ENCODE results near the gene ALKBH5.

The ALKBH5 gene

GRCh38 chr17:18228176-18228682 lies 44.6 kb downstream of the ALKBH5 start:
- no peak for TF ChIP-seq ZNF274 (IDR thresholded peaks at IDR 0.05; ENCODE audit: low read depth, low read length)
- Histone ChIP-seq H3K4me1 (ENCODE audit: insufficient read depth, insufficient read length) (peaks cover 10% of the 10 kb centered on the region), H3K9me3 (ENCODE audit: insufficient read depth, low read length) (no peaks in the 10 kb centered on the region), H3K4me3 (ENCODE audit: insufficient read length, low read depth) (no peak overlapping the region), H3K36me3 (ENCODE audit: insufficient read depth, insufficient read length, low read length) (peaks cover 26% of the 10 kb centered on the region), H3K27me3 (ENCODE audit: insufficient read depth, insufficient read length) (no peaks in the 10 kb centered on the region), H3K9ac (ENCODE audit: insufficient read length, low read depth) (no peak overlapping the region)
- no peak for DNase-seq (ENCODE audit: low read depth, low spot score)

- TF ChIP-seq ZNF274 (IDR thresholded peaks at IDR 0.05; ENCODE audit: low read depth, low read length) (no peak), SUZ12 (IDR thresholded peaks at IDR 0.05; ENCODE audit: extremely low read depth, insufficient read depth, insufficient read length) (no peak), YY1 (IDR thresholded peaks at IDR 0.05; ENCODE audit: insufficient read depth, insufficient read length) (no peak)
- Histone ChIP-seq H3K9me3 (ENCODE audit: insufficient read depth, low read length) (no peaks in the 10 kb centered on the region), H3K27me3 (ENCODE audit: insufficient read depth, insufficient read length) (no peaks in the 10 kb centered on the region), H3K36me3 (ENCODE audit: insufficient read depth, insufficient read length, low read length) (peaks cover 35% of the 10 kb centered on the region), H3K4me1 (ENCODE audit: insufficient read depth, insufficient read length) (peaks cover 7% of the 10 kb centered on the region), H3K4me3 (ENCODE audit: insufficient read length, low read depth) (no peak overlapping the region), H3K9ac (ENCODE audit: insufficient read length, low read depth) (peak overlapping the region; percentile 10)
- no peak for DNase-seq (ENCODE audit: low read depth, low spot score)
Observed at GRCh38 chr17:18229254-18229653, 45.6 kb downstream of the ALKBH5 start.

GRCh38 chr17:18229771-18230170 lies 46.1 kb downstream of the ALKBH5 start:
- no peaks in the 10 kb centered on the region for H3K9me3 ChIP-seq (ENCODE audit: insufficient read depth, low read length)
- peaks cover 7% of the 10 kb centered on the region for H3K4me1 ChIP-seq (ENCODE audit: insufficient read depth, insufficient read length)
- TF ChIP-seq YY1 (IDR thresholded peaks at IDR 0.05; ENCODE audit: insufficient read depth, insufficient read length) (no peak), ZNF274 (IDR thresholded peaks at IDR 0.05; ENCODE audit: low read depth, low read length) (no peak), SUZ12 (IDR thresholded peaks at IDR 0.05; ENCODE audit: extremely low read depth, insufficient read depth, insufficient read length) (no peak)
- peaks cover 40% of the 10 kb centered on the region for H3K36me3 ChIP-seq (ENCODE audit: insufficient read depth, insufficient read length, low read length)
- no peak for DNase-seq (ENCODE audit: low read depth, low spot score)
- no peaks in the 10 kb centered on the region for H3K27me3 ChIP-seq (ENCODE audit: insufficient read depth, insufficient read length)
- no peak overlapping the region for H3K4me3 ChIP-seq (ENCODE audit: insufficient read length, low read depth)
- no peak overlapping the region for H3K9ac ChIP-seq (ENCODE audit: insufficient read length, low read depth)

DNA sequence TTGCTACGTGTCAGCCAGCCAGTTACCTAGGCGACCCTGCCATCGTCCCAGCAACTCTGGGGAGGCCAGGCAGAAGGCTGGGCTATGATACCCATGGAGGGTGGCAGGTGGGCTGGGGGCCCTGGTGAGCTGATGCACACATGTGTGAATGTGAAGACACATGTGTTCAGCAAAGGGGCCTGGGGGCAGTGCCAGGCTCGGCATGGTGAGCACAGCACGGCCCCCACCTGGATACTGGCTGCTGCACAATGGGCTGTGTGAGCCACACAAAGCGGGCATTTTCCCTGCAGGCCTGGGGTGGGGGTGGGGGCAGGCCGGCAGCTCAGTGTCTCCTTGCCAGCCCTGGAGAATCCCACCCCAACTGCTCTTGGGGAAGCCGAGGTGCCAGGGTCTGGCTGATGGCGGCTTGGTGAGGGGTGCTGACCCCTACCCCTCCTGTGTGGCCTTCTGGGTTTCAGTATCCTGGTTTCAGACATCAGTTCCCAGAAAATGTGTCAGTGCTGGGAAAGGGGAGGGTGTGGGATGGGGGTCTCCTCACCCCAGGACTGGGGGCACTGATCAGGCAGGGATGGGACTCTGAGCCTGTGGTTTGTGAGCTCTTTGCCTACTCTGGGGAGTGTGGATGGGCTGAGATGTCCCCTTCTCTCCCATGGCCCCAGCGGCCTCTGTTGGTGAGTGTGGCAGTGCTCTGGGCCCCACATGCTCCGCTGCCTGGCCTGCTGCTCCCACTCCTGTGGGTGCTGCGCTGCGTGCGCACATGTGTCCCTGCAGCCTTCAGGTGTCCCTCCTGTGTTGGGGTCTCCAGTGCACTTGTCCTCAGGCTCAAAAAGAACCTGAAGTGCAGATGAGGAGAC lies 46.9 kb downstream of the ALKBH5 start:
- Histone ChIP-seq H3K9ac (ENCODE audit: insufficient read length, low read depth) (no peak overlapping the region), H3K9me3 (ENCODE audit: insufficient read depth, low read length) (no peaks in the 10 kb centered on the region), H3K4me3 (ENCODE audit: insufficient read length, low read depth) (no peak overlapping the region), H3K27me3 (ENCODE audit: insufficient read depth, insufficient read length) (no peaks in the 10 kb centered on the region), H3K4me1 (ENCODE audit: insufficient read depth, insufficient read length) (peaks cover 7% of the 10 kb centered on the region), H3K36me3 (ENCODE audit: insufficient read depth, insufficient read length, low read length) (peaks cover 47% of the 10 kb centered on the region)
- no peak for DNase-seq (ENCODE audit: low read depth, low spot score)
- TF ChIP-seq SUZ12 (IDR thresholded peaks at IDR 0.05; ENCODE audit: extremely low read depth, insufficient read depth, insufficient read length) (no peak), YY1 (IDR thresholded peaks at IDR 0.05; ENCODE audit: insufficient read depth, insufficient read length) (no peak), ZNF274 (IDR thresholded peaks at IDR 0.05; ENCODE audit: low read depth, low read length) (no peak)

- Histone ChIP-seq H3K9me3 (ENCODE audit: insufficient read depth, low read length) (no peaks in the 10 kb centered on the region), H3K4me3 (ENCODE audit: insufficient read length, low read depth) (no peak overlapping the region), H3K9ac (ENCODE audit: insufficient read length, low read depth) (no peak overlapping the region), H3K27me3 (ENCODE audit: insufficient read depth, insufficient read length) (no peaks in the 10 kb centered on the region), H3K4me1 (ENCODE audit: insufficient read depth, insufficient read length) (peaks cover 7% of the 10 kb centered on the region), H3K36me3 (ENCODE audit: insufficient read depth, insufficient read length, low read length) (peaks cover 54% of the 10 kb centered on the region)
- TF ChIP-seq YY1 (IDR thresholded peaks at IDR 0.05; ENCODE audit: insufficient read depth, insufficient read length) (no peak), SUZ12 (IDR thresholded peaks at IDR 0.05; ENCODE audit: extremely low read depth, insufficient read depth, insufficient read length) (no peak), ZNF274 (IDR thresholded peaks at IDR 0.05; ENCODE audit: low read depth, low read length) (no peak)
- no peak for DNase-seq (ENCODE audit: low read depth, low spot score)
Observed at GRCh38 chr17:18231164-18231563, 47.5 kb downstream of the ALKBH5 start.

DNA sequence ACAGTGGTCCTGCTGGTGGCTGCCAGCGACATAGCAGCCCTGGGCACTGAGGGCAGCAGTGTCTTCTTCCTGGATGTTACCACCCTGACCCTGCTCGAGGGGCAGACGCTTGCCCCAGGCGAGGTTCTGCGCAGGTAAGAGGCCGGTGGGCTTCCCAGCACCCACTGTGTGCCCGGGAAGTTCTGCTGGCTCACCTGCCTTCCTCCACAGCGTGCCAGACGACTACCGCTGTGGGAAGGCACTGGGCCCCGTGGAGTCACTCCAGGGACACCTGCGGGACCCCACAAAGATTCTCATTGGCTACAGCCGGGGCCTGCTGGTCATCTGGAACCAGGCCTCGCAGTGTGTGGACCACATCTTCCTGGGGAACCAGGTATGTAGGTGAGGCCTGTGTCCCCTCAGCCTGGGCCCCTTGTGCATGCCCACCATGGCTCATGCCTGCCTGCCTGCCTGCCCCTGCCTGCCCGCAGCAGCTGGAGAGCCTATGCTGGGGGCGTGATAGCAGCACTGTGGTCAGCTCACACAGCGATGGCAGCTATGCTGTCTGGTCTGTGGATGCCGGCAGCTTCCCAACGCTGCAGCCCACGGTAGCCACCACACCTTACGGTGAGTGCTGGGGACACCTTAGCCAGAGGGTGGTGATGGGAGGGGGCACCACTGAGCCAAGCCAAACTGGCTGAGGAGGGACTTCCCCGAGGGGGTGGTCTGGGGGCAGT lies 50.3 kb downstream of the ALKBH5 start:
- no peak for DNase-seq (ENCODE audit: low read depth, low spot score)
- H3K4me3 ChIP-seq (ENCODE audit: insufficient read length, low read depth) = no peak overlapping the region
- peaks cover 5% of the 10 kb centered on the region for H3K4me1 ChIP-seq (ENCODE audit: insufficient read depth, insufficient read length)
- no peaks in the 10 kb centered on the region for H3K27me3 ChIP-seq (ENCODE audit: insufficient read depth, insufficient read length)
- no peak for TF ChIP-seq ZNF274 (IDR thresholded peaks at IDR 0.05; ENCODE audit: low read depth, low read length)
- no peak for TF ChIP-seq YY1 (IDR thresholded peaks at IDR 0.05; ENCODE audit: insufficient read depth, insufficient read length)
- no peak for TF ChIP-seq SUZ12 (IDR thresholded peaks at IDR 0.05; ENCODE audit: extremely low read depth, insufficient read depth, insufficient read length)
- no peaks in the 10 kb centered on the region for H3K9me3 ChIP-seq (ENCODE audit: insufficient read depth, low read length)
- H3K36me3 ChIP-seq (ENCODE audit: insufficient read depth, insufficient read length, low read length) = peaks cover 72% of the 10 kb centered on the region
- no peak overlapping the region for H3K9ac ChIP-seq (ENCODE audit: insufficient read length, low read depth)

DNA sequence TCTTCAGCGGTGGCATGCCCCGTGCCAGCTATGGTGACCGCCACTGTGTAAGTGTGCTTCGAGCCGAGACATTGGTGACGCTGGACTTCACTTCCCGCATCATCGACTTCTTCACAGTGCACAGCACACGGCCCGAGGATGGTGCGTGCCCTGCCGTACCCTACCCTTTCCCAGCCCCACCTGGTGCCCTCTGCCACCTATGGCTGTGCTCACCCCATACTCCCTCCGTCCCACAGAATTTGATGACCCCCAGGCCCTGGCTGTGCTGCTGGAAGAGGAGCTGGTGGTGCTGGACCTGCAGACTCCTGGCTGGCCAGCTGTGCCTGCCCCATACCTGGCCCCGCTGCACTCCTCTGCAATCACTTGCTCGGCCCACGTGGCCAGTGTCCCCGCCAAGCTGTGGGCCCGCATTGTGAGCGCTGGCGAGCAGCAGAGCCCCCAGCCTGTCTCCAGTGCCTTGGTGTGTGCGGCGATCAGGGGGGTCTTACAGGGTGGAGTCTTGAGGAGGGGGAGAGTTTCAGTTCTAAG lies 51.3 kb downstream of the ALKBH5 start:
- H3K27me3 ChIP-seq (ENCODE audit: insufficient read depth, insufficient read length) = no peaks in the 10 kb centered on the region
- no peaks in the 10 kb centered on the region for H3K9me3 ChIP-seq (ENCODE audit: insufficient read depth, low read length)
- TF ChIP-seq SUZ12 (IDR thresholded peaks at IDR 0.05; ENCODE audit: extremely low read depth, insufficient read depth, insufficient read length) (no peak), YY1 (IDR thresholded peaks at IDR 0.05; ENCODE audit: insufficient read depth, insufficient read length) (no peak), ZNF274 (IDR thresholded peaks at IDR 0.05; ENCODE audit: low read depth, low read length) (no peak)
- DNase-seq (ENCODE audit: low read depth, low spot score) = no peak
- peaks cover 2% of the 10 kb centered on the region for H3K4me1 ChIP-seq (ENCODE audit: insufficient read depth, insufficient read length)
- no peak overlapping the region for H3K4me3 ChIP-seq (ENCODE audit: insufficient read length, low read depth)
- H3K36me3 ChIP-seq (ENCODE audit: insufficient read depth, insufficient read length, low read length) = peaks cover 74% of the 10 kb centered on the region
- H3K9ac ChIP-seq (ENCODE audit: insufficient read length, low read depth) = no peak overlapping the region
